ENCODE results near the gene OR13J1.

Gene OR13J1

GRCh38 chr9:35835216-35835632 is 35.0 kb downstream of the OR13J1 start:
- Histone ChIP-seq H3K79me2 (ENCODE audit: insufficient read depth, low read length) (no peaks in the 10 kb centered on the region), H3K9me3 (ENCODE audit: insufficient read depth, low read length) (no peaks in the 10 kb centered on the region), H4K20me1 (ENCODE audit: low read depth, low read length) (no peaks in the 10 kb centered on the region), H3K36me3 (ENCODE audit: low read length) (no peaks in the 10 kb centered on the region), H3K27ac (ENCODE audit: low read depth, low read length) (no peak overlapping the region), H3K4me2 (ENCODE audit: low read depth, low read length, poor library complexity, severe bottlenecking) (no peak overlapping the region), H2AFZ (ENCODE audit: low read depth, low read length, severe bottlenecking) (no peak overlapping the region), H3K9ac (ENCODE audit: low read length) (no peak overlapping the region), H3K27me3 (ENCODE audit: low read length) (no peaks in the 10 kb centered on the region), H3K4me3 (ENCODE audit: insufficient read depth, low read length, poor library complexity, severe bottlenecking) (no peak overlapping the region), H3K9me2 (replicated peaks; ENCODE audit: insufficient read depth, low read length) (no peaks in the 10 kb centered on the region), H3F3A (ENCODE audit: insufficient read depth) (no peaks in the 10 kb centered on the region)
- TF ChIP-seq CTCF (IDR thresholded peaks at IDR 0.05; ENCODE audit: insufficient read depth, low read length, poor library complexity, severe bottlenecking) (peak; percentile 49), EZH2phosphoT487 (conservative IDR thresholded peaks at IDR 0.05; ENCODE audit: low read length) (no peak)

GRCh38 chr9:35834260-35835215 is 35.7 kb downstream of the OR13J1 start:
- Histone ChIP-seq H2AFZ (ENCODE audit: low read depth, low read length, severe bottlenecking) (no peak overlapping the region), H3K9me3 (ENCODE audit: insufficient read depth, low read length) (no peaks in the 10 kb centered on the region), H3K4me3 (ENCODE audit: insufficient read depth, low read length, poor library complexity, severe bottlenecking) (no peak overlapping the region), H3K9ac (ENCODE audit: low read length) (no peak overlapping the region), H3K4me2 (ENCODE audit: low read depth, low read length, poor library complexity, severe bottlenecking) (no peak overlapping the region), H3K79me2 (ENCODE audit: insufficient read depth, low read length) (no peaks in the 10 kb centered on the region), H3K36me3 (ENCODE audit: low read length) (no peaks in the 10 kb centered on the region), H3K9me2 (replicated peaks; ENCODE audit: insufficient read depth, low read length) (no peaks in the 10 kb centered on the region), H3F3A (ENCODE audit: insufficient read depth) (no peaks in the 10 kb centered on the region), H4K20me1 (ENCODE audit: low read depth, low read length) (no peaks in the 10 kb centered on the region), H3K27ac (ENCODE audit: low read depth, low read length) (no peak overlapping the region), H3K27me3 (ENCODE audit: low read length) (no peaks in the 10 kb centered on the region)
- TF ChIP-seq CTCF (IDR thresholded peaks at IDR 0.05; ENCODE audit: insufficient read depth, low read length, poor library complexity, severe bottlenecking), result no peak
- no peak for TF ChIP-seq EZH2phosphoT487 (conservative IDR thresholded peaks at IDR 0.05; ENCODE audit: low read length)

GRCh38 chr9:35832814-35833213 is 37.4 kb downstream of the OR13J1 start:
- Histone ChIP-seq H3K9me2 (replicated peaks; ENCODE audit: insufficient read depth, low read length) (no peaks in the 10 kb centered on the region), H3K4me3 (ENCODE audit: insufficient read depth, low read length, poor library complexity, severe bottlenecking) (no peak overlapping the region), H3K27me3 (ENCODE audit: low read length) (no peaks in the 10 kb centered on the region), H3K79me2 (ENCODE audit: insufficient read depth, low read length) (no peaks in the 10 kb centered on the region), H2AFZ (ENCODE audit: low read depth, low read length, severe bottlenecking) (no peak overlapping the region), H3K27ac (ENCODE audit: low read depth, low read length) (no peak overlapping the region), H3K36me3 (ENCODE audit: low read length) (no peaks in the 10 kb centered on the region), H3K4me2 (ENCODE audit: low read depth, low read length, poor library complexity, severe bottlenecking) (no peak overlapping the region), H4K20me1 (ENCODE audit: low read depth, low read length) (no peaks in the 10 kb centered on the region), H3K9me3 (ENCODE audit: insufficient read depth, low read length) (no peaks in the 10 kb centered on the region), H3K9ac (ENCODE audit: low read length) (no peak overlapping the region), H3F3A (ENCODE audit: insufficient read depth) (no peaks in the 10 kb centered on the region)
- TF ChIP-seq EZH2phosphoT487 (conservative IDR thresholded peaks at IDR 0.05; ENCODE audit: low read length) (no peak), CTCF (IDR thresholded peaks at IDR 0.05; ENCODE audit: insufficient read depth, low read length, poor library complexity, severe bottlenecking) (no peak)

Measured in SU-DHL-6 (cell line).